Measurements from ENCODE around the gene SKAP1. TPM values are rescaled to one million over a fixed set of nuclear protein-coding genes. Genes with fewer than 3 reads are reported as not detected.

The SKAP1 gene
- total RNA-seq, 6 experiments from 2014 or later = 4.5 to 51.0 (median 17.5) TPM

DNA sequence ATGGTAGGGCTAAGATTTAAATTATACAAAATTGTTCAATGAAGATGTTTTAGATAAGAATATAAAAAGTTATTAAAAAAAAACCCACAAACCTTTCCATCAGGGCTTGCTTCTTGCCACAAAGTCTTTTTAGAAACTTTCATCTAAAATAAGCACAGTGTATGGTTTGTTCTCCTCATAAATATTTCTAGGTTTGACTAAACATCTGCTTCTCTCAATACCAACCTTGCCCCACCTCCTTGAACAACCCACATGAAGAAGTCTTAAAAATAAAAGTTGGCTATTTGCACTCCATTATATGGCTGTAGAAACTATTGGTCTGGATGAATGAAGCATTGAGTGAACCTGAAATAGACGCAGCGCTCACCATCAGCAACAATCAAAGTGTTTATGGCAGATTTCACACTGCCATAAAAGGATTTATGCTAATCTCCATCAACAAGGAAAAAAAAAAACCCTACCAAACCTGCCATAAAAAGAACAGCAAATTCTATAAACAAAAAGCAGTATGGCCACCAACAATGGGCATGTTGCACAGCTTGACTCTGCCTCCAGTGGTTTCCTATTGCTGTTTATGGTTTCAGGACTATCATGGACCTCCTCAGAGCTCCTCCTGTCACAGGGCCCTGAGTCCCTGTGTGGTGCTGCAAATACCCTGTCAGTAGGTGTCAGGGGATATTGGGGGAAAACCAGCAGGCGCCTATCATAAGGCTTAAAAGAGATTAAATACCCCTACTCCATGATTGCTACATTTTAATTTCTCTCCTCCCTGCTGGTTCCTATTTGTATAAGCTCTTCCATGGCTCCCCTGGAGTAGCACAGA, 284.8 kb downstream of the SKAP1 start:
- intact Hi-C loops (cut with DNase I) = no loop called here

GRCh38 chr17:48144231-48144630, 285.8 kb downstream of the SKAP1 start:
- intact Hi-C loops (cut with DNase I) = no loop called here
- no peak for ATAC-seq
- peaks cover 0 to 3% (median 0%) of the 10 kb centered on the region in 4 donors for H3K36me3 ChIP-seq
- TF ChIP-seq POLR2A (IDR thresholded peaks at IDR 0.05) (no peak), CTCF (IDR thresholded peaks at IDR 0.05) (no peak)
- no peak overlapping the region for H3K27ac ChIP-seq
- no peak overlapping the region for H3K4me3 ChIP-seq
- H3K4me1 ChIP-seq = no peaks in the 10 kb centered on the region
- WGBS (ENCODE audit: insufficient coverage, low coverage, low lambda C conversion rate, missing lambda C conversion rate) = 67% methylated on average over 7 of the region's 8 CpGs
- no peak for DNase-seq
- H3K9me3 ChIP-seq = no peaks in the 10 kb centered on the region
- H3K27me3 ChIP-seq = no peaks in the 10 kb centered on the region

More for the DNA sequence above, 284.8 kb downstream of the SKAP1 start:
- no peak for TF ChIP-seq POLR2A (IDR thresholded peaks at IDR 0.05)
- no peak for TF ChIP-seq CTCF (IDR thresholded peaks at IDR 0.05)
- Histone ChIP-seq H3K9me3 (no peaks in the 10 kb centered on the region), H3K36me3 (peaks cover 0 to 3% (median 0%) of the 10 kb centered on the region in 4 donors), H3K27ac (no peak overlapping the region), H3K4me3 (no peak overlapping the region), H3K4me1 (no peaks in the 10 kb centered on the region), H3K27me3 (no peaks in the 10 kb centered on the region)
- DNase-seq = no peak
- WGBS (ENCODE audit: insufficient coverage, low coverage, low lambda C conversion rate, missing lambda C conversion rate) = 86% methylated on average over 3 of the region's 3 CpGs
- ATAC-seq = no peak

DNA sequence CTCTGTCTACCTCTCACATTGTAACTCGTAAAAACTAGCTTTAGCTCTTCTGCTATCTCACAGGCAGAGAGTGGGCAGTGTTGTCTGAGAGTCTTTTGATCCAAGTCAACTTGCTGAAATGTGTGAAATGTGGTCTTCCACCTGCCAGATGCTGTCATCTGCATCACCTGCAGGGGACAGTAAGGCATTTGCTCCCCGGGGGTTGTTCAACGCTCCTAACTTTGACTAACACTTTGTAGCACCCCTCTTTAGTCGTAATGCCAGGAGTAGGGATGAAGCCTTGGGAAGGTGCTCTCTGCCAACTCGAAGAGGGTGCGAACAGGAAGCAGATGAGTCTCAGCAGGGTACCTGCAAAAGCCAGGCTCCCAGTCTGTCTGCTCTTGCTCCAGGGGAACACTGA, 286.4 kb downstream of the SKAP1 start:
- H3K36me3 ChIP-seq = peaks cover 0 to 3% (median 0%) of the 10 kb centered on the region in 4 donors
- no peaks in the 10 kb centered on the region for H3K27me3 ChIP-seq
- TF ChIP-seq CTCF (IDR thresholded peaks at IDR 0.05) (no peak), POLR2A (IDR thresholded peaks at IDR 0.05) (no peak)
- WGBS (ENCODE audit: insufficient coverage, low coverage, low lambda C conversion rate, missing lambda C conversion rate) = 61% methylated on average over 6 of the region's 6 CpGs
- intact Hi-C loops (cut with DNase I) = no loop called here
- DNase-seq = no peak
- H3K4me1 ChIP-seq = no peaks in the 10 kb centered on the region
- no peak for ATAC-seq
- no peak overlapping the region for H3K4me3 ChIP-seq
- H3K9me3 ChIP-seq = no peaks in the 10 kb centered on the region
- H3K27ac ChIP-seq = no peak overlapping the region

DNA sequence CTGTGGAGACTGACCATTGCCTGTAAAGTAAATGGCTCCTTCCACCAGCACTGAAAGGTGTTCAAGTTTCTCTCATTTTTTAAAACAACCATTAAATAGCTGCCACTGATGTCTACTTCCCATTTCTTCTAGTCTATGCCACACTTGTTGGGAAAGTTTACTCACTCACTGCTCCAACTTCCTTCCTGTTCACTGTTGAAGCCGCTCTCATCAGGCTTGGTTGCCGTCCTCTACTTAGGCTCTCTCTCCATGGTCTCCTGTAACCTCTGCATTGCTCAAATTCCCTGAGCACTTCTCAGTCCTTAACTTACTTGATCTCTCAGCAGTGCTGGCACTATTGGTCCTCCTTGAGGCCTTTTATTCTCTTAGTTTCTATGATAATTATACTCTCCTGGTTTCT, 290.1 kb downstream of the SKAP1 start:
- Histone ChIP-seq H3K9me3 (no peaks in the 10 kb centered on the region), H3K4me3 (no peak overlapping the region), H3K4me1 (no peaks in the 10 kb centered on the region), H3K27me3 (no peaks in the 10 kb centered on the region), H3K27ac (no peak overlapping the region), H3K36me3 (no peaks in the 10 kb centered on the region)
- intact Hi-C loops (cut with DNase I) = no loop called here
- DNase-seq (no peak), ATAC-seq (peak; percentile 34 to 69 (median 50))
- WGBS (ENCODE audit: insufficient coverage, low coverage, low lambda C conversion rate, missing lambda C conversion rate) = 54% methylated on average over 2 of the region's 2 CpGs
- no peak for TF ChIP-seq POLR2A (IDR thresholded peaks at IDR 0.05)
- no peak for TF ChIP-seq CTCF (IDR thresholded peaks at IDR 0.05)
